Loucy (cell line): ENCODE measurements around the gene CRB3.

Experiments used
- H2AFZ ChIP-seq: fragments of 200-600 bp; sonication (generic); 2 replicates; pipeline ENCODE4 v1.6.0; 2016; ENCODE audit warnings: antibody characterized with exemption, mild to moderate bottlenecking, low read length, moderate library complexity
- H3F3A ChIP-seq: fragments of 200-600 bp; 2 replicates; pipeline ENCODE4 v1.6.0; 2016; ENCODE audit warnings: antibody characterized with exemption, low read depth, mild to moderate bottlenecking
- H3K27me3 ChIP-seq: fragments of 200-600 bp; sonication (generic); 2 replicates; pipeline ENCODE4 v1.6.1; 2014; ENCODE audit warnings: low read length, mild to moderate bottlenecking; ENCODE audit not compliant: insufficient read depth, poor library complexity, severe bottlenecking
- H3K36me3 ChIP-seq: fragments of 200-600 bp; sonication (generic); 2 replicates; pipeline ENCODE4 v1.6.1; 2016; ENCODE audit warnings: low read length; ENCODE audit not compliant: insufficient read depth
- H3K4me1 ChIP-seq: fragments of 200-600 bp; sonication (generic); 2 replicates; pipeline ENCODE4 v1.5.1; 2014; ENCODE audit warnings: low read length, mild to moderate bottlenecking; ENCODE audit not compliant: insufficient read depth, poor library complexity, severe bottlenecking
- H3K4me2 ChIP-seq: fragments of 200-600 bp; sonication (generic); 2 replicates; pipeline ENCODE4 v1.6.0; 2014; ENCODE audit warnings: antibody characterized with exemption, low read length, low read depth, mild to moderate bottlenecking; ENCODE audit not compliant: poor library complexity, severe bottlenecking
- H3K4me3 ChIP-seq: fragments of 200-600 bp; sonication (generic); 2 replicates; pipeline ENCODE4 v1.5.1; 2014; ENCODE audit warnings: low read length, mild to moderate bottlenecking, mixed read lengths; ENCODE audit not compliant: poor library complexity, severe bottlenecking
- H3K79me2 ChIP-seq: fragments of 200-600 bp; sonication (generic); 2 replicates; pipeline ENCODE4 v1.6.1; 2014; ENCODE audit warnings: low read length; ENCODE audit not compliant: insufficient read depth
- H3K9ac ChIP-seq: fragments of 200-600 bp; sonication (generic); 2 replicates; pipeline ENCODE4 v1.6.0; 2014; ENCODE audit warnings: mild to moderate bottlenecking, low read depth, low read length, moderate library complexity; ENCODE audit not compliant: poor library complexity, severe bottlenecking
- H3K9me2 ChIP-seq: fragments of 200-600 bp; sonication (generic); replicated peaks from 2 replicates; pipeline ENCODE4 v1.6.1; 2016; ENCODE audit warnings: low read depth, low read length, mixed read lengths
- H3K9me3 ChIP-seq: fragments of 200-600 bp; sonication (generic); 2 replicates; pipeline ENCODE4 v1.6.1; 2014; ENCODE audit warnings: mild to moderate bottlenecking, antibody characterized with exemption, low read length, low read depth; ENCODE audit not compliant: insufficient read depth
- H4K20me1 ChIP-seq: fragments of 200-600 bp; sonication (generic); 2 replicates; pipeline ENCODE4 v1.6.0; 2014; ENCODE audit warnings: antibody characterized with exemption, low read length, mild to moderate bottlenecking; ENCODE audit not compliant: insufficient read depth, poor library complexity, severe bottlenecking
- EZH2phosphoT487 ChIP-seq: fragments of 200-600 bp; IDR thresholded peaks from 2 replicates; pipeline ENCODE4 v1.6.1; 2018; ENCODE audit warnings: antibody characterized with exemption, mild to moderate bottlenecking, moderate library complexity, borderline replicate concordance
- TF ChIP-seq, protein P1 (sequence below): fragments of 200-600 bp; sonication (generic); conservative IDR thresholded peaks from 2 replicates; pipeline ENCODE4 v1.5.1; 2014; ENCODE audit warnings: mild to moderate bottlenecking, antibody characterized with exemption, low read length

CRB3 gene

DNA sequence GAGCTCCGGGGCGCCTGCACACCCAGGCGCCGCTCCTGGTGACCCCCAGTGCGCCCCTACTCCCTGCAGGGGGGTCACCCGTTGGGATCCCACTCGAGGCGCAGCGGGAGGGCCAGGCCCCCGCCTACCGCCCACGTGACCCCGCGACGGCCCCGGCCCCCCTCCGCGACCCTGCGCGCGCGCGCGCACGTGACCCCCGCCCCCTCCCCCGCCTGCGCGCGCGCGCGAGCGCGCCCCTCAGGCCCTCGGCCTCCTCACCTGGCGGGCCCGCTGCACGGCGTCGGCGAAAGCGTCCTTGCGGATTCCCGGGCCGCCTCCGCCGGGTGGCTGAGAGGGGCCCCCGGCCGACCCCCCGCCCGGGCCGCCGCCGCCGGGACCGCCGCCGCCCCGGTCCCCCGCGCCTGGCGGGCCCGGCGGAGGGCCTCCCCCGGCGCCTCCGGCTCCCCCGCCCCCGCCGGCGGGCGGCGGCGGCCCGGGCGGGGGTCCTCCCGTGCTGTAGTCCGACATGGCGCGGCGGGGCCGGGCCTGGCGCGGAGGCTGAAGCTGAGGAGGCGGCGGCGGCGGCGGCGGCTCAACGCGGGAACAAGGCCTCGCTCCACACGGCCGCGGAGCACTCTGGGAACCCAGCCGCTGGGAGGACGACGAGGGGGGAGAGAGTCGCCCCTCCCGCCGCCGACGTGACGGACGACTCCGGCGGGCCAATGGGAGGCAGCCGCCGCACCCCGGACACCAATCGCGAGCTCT lies 39.7 kb upstream of the CRB3 start, which contains the start of gene KHSRP:
TSS of gene KHSRP (minus strand) at position 617 of the 744 bp plus-strand sequence. CDS start at position 507, 110 bp downstream.
- H3K4me2 ChIP-seq, result peak within 1 kb of the TSS; percentile 99
- H3K79me2 ChIP-seq, result peaks cover 52% of the 10 kb centered on the region
- H3K36me3 ChIP-seq, result peaks cover 22% of the 10 kb centered on the region; the same call in 1 of the 2 replicates
- peak within 1 kb of the TSS; percentile 94 for H3K9ac ChIP-seq
- TF ChIP-seq EZH2phosphoT487, result no peak
- TF ChIP-seq, protein P1, sequence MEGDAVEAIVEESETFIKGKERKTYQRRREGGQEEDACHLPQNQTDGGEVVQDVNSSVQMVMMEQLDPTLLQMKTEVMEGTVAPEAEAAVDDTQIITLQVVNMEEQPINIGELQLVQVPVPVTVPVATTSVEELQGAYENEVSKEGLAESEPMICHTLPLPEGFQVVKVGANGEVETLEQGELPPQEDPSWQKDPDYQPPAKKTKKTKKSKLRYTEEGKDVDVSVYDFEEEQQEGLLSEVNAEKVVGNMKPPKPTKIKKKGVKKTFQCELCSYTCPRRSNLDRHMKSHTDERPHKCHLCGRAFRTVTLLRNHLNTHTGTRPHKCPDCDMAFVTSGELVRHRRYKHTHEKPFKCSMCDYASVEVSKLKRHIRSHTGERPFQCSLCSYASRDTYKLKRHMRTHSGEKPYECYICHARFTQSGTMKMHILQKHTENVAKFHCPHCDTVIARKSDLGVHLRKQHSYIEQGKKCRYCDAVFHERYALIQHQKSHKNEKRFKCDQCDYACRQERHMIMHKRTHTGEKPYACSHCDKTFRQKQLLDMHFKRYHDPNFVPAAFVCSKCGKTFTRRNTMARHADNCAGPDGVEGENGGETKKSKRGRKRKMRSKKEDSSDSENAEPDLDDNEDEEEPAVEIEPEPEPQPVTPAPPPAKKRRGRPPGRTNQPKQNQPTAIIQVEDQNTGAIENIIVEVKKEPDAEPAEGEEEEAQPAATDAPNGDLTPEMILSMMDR, result no peak
- peaks cover 27% of the 10 kb centered on the region for H3K4me1 ChIP-seq
- no peaks in the 10 kb centered on the region for H3K9me2 ChIP-seq
- peak within 1 kb of the TSS; percentile 78 for H2AFZ ChIP-seq
- no peaks in the 10 kb centered on the region for H3K9me3 ChIP-seq
- peak within 1 kb of the TSS; percentile 87 for H3K4me3 ChIP-seq
- H3K27me3 ChIP-seq, result no peaks in the 10 kb centered on the region
- peaks cover 48% of the 10 kb centered on the region for H4K20me1 ChIP-seq
- H3F3A ChIP-seq, result no peaks in the 10 kb centered on the region

DNA sequence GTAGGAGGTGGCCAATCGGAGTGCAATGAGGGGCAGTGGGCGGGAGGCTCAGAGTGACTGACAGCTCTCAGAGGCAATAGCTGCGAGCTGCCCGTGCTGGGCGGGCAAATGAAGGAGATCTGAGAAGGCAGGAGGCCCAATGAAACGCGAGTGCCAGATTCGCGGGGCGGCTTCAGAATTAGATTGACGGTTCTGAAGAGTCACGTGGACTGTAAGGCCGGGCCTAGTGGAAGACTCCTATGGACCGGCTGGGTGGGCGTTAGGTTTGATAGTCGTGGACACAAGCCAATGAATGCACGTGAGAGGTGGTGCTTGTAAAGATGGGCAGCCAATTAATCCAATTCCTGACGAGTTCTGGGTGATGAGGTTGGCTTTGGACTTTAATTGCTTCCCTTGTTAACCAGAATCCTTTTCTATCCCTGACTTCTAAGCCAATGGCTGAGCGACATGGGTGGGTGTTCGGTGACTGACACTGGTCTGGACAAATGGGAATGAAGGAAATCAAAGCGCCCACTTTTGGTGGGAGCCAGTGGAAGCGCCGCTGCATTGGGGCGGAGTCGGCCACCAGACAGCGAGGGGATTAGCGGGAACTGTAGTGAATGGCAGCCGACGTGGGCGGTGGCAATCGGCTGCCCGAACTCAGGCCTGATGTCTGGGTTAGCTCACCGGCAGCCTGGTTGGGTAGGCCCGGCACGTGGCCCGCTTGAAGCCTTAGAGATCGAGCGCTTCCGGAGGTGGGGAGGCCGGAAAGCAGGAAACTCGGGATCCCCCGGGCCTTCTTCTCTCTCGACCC lies 38.9 kb upstream of the CRB3 start:
- TF ChIP-seq, protein P1, result no peak
- no peak for TF ChIP-seq EZH2phosphoT487
- no peaks in the 10 kb centered on the region for H3F3A ChIP-seq
- H3K4me2 ChIP-seq, result peak overlapping the region; percentile 76
- H3K9ac ChIP-seq, result peak overlapping the region; percentile 76
- peaks cover 30% of the 10 kb centered on the region for H3K4me1 ChIP-seq
- peaks cover 44% of the 10 kb centered on the region for H3K79me2 ChIP-seq
- H3K9me2 ChIP-seq, result no peaks in the 10 kb centered on the region
- H3K27me3 ChIP-seq, result no peaks in the 10 kb centered on the region
- peak overlapping the region; percentile 63 for H3K4me3 ChIP-seq
- H3K36me3 ChIP-seq, result peaks cover 14% of the 10 kb centered on the region; the same call in 1 of the 2 replicates
- no peaks in the 10 kb centered on the region for H3K9me3 ChIP-seq
- H2AFZ ChIP-seq, result peak overlapping the region; percentile 78
- H4K20me1 ChIP-seq, result peaks cover 40% of the 10 kb centered on the region

DNA sequence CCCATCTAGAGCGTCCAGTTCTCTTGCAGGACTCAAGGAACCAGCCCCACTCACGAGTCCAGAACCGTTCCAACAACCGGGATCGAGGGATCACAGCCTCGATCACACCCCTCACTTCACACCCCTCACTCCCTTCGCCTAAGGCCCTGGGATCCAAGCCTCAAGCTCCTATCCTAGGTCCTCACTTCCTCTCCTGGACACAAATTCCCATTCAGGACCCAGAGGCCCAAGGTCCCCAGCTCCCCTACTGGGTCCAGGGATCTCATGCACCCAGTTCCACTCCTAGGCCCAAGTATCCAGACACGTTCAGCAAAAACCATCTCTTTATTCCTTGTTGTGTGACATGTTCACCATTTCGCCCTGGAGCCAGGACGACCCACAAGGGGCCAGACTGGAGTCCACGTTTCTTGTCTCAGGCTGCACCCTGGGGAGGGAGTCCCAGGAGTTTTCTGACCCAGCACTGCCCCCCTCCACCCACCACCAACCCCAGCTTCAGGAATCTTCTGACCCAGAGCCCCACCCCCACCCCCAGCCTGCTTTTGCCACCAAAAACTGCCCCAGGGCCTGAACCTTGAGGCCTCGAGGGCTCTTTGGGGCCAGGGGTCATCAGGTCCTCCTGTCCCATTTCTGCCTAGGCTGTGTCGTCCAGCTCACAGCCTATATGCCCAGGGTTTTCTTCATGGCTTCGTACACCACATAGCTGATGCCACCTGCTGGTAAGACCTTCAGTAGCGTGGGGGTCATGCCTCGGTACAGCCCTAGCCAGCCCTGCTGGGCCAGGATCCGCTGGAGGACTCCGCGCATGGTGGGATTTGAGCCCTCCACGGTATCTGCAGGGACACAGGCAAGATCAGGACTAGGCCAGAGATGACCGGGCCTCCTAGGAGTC lies 38.1 kb upstream of the CRB3 start:
- Histone ChIP-seq H3K9me3 (no peaks in the 10 kb centered on the region), H3K36me3 (peaks cover 6% of the 10 kb centered on the region; the same call in 1 of the 2 replicates), H3K4me1 (peaks cover 30% of the 10 kb centered on the region), H2AFZ (peak overlapping the region; percentile 78), H4K20me1 (peaks cover 31% of the 10 kb centered on the region), H3K9me2 (no peaks in the 10 kb centered on the region), H3F3A (no peaks in the 10 kb centered on the region), H3K4me2 (peak overlapping the region; percentile 76), H3K4me3 (peak overlapping the region; percentile 63), H3K9ac (peak overlapping the region; percentile 76), H3K79me2 (peaks cover 36% of the 10 kb centered on the region), H3K27me3 (no peaks in the 10 kb centered on the region)
- TF ChIP-seq EZH2phosphoT487, result no peak
- TF ChIP-seq, protein P1, result peak; percentile 73
